ENCODE results near the gene AARS2. TPM values are rescaled to one million over a fixed set of nuclear protein-coding genes. Genes with fewer than 3 reads are reported as not detected.
"Not testable (repeated sequence)": the region's sequence is repeated elsewhere in the genome, so short reads cannot be mapped to it uniquely, and the experiment has no call there.

Gene AARS2
- 19.8 TPM for polyA plus RNA-seq (2013, experiment 1 of 4)
- 19.7 TPM for polyA plus RNA-seq (2013, experiment 2 of 4)
- 17.3 TPM for polyA plus RNA-seq (2013, experiment 3 of 4)
- polyA plus RNA-seq (2013, experiment 4 of 4) = 17.0 TPM

GRCh38 chr6:44312901-44313788 is at the start of gene AARS2:
Gene AARS2, minus strand, starts transcription at chr6:44313347. Its CDS starts 24 bp downstream, at chr6:44313323.
- Histone ChIP-seq H3K27ac (ENCODE audit: insufficient read depth, low read depth, low read length, poor library complexity, severe bottlenecking) (peak within 1 kb of the TSS; percentile 77), H3K36me3 (ENCODE audit: control insufficient read depth, insufficient read depth, low read length) (peaks cover 23% of the 10 kb centered on the region), H3K9me3 (ENCODE audit: control insufficient read depth, low read length) (no peaks in the 10 kb centered on the region), H3K27me3 (ENCODE audit: control insufficient read depth, insufficient read depth, low read length, poor library complexity, severe bottlenecking) (no peaks in the 10 kb centered on the region), H3K4me1 (ENCODE audit: control insufficient read depth, insufficient read depth, low read length) (peaks cover 6% of the 10 kb centered on the region), H3K4me3 (ENCODE audit: insufficient read depth, low read depth, low read length) (peak within 1 kb of the TSS; percentile 87)
- WGBS, 2 experiments = 4 to 5% methylated on average over 52 of the region's 52 CpGs

GRCh38 chr6:44361947-44362346 is 48.8 kb upstream of the AARS2 start:
- Histone ChIP-seq H3K27ac (ENCODE audit: insufficient read depth, low read depth, low read length, poor library complexity, severe bottlenecking) (no peak overlapping the region), H3K4me1 (ENCODE audit: control insufficient read depth, insufficient read depth, low read length) (no peaks in the 10 kb centered on the region), H3K27me3 (ENCODE audit: control insufficient read depth, insufficient read depth, low read length, poor library complexity, severe bottlenecking) (no peaks in the 10 kb centered on the region), H3K4me3 (ENCODE audit: insufficient read depth, low read depth, low read length) (no peak overlapping the region), H3K36me3 (ENCODE audit: control insufficient read depth, insufficient read depth, low read length) (no peaks in the 10 kb centered on the region), H3K9me3 (ENCODE audit: control insufficient read depth, low read length) (no peaks in the 10 kb centered on the region)
- WGBS, 2 experiments = 88 to 93% methylated on average over 6 of the region's 6 CpGs

GRCh38 chr6:44359973-44360372 is 46.8 kb upstream of the AARS2 start:
- H3K27me3 ChIP-seq (ENCODE audit: control insufficient read depth, insufficient read depth, low read length, poor library complexity, severe bottlenecking) = no peaks in the 10 kb centered on the region
- H3K9me3 ChIP-seq (ENCODE audit: control insufficient read depth, low read length) = no peaks in the 10 kb centered on the region
- H3K4me1 ChIP-seq (ENCODE audit: control insufficient read depth, insufficient read depth, low read length) = no peaks in the 10 kb centered on the region
- WGBS, 2 experiments = 89 to 92% methylated on average over 3 of the region's 3 CpGs
- no peak overlapping the region for H3K27ac ChIP-seq (ENCODE audit: insufficient read depth, low read depth, low read length, poor library complexity, severe bottlenecking)
- no peak overlapping the region for H3K4me3 ChIP-seq (ENCODE audit: insufficient read depth, low read depth, low read length)
- no peaks in the 10 kb centered on the region for H3K36me3 ChIP-seq (ENCODE audit: control insufficient read depth, insufficient read depth, low read length)

GRCh38 chr6:44356487-44356886 is 43.3 kb upstream of the AARS2 start:
- H3K27me3 ChIP-seq (ENCODE audit: control insufficient read depth, insufficient read depth, low read length, poor library complexity, severe bottlenecking) = no peaks in the 10 kb centered on the region
- H3K9me3 ChIP-seq (ENCODE audit: control insufficient read depth, low read length) = no peaks in the 10 kb centered on the region
- no peaks in the 10 kb centered on the region for H3K4me1 ChIP-seq (ENCODE audit: control insufficient read depth, insufficient read depth, low read length)
- no peaks in the 10 kb centered on the region for H3K36me3 ChIP-seq (ENCODE audit: control insufficient read depth, insufficient read depth, low read length)
- 80 to 82% methylated on average over 1 of the region's 1 CpG for WGBS, 2 experiments
- no peak overlapping the region for H3K27ac ChIP-seq (ENCODE audit: insufficient read depth, low read depth, low read length, poor library complexity, severe bottlenecking)
- no peak overlapping the region for H3K4me3 ChIP-seq (ENCODE audit: insufficient read depth, low read depth, low read length)

- WGBS, 2 experiments = 76% methylated on average over 4 of the region's 4 CpGs
- H3K36me3 ChIP-seq (ENCODE audit: control insufficient read depth, insufficient read depth, low read length) = no peaks in the 10 kb centered on the region
- H3K27ac ChIP-seq (ENCODE audit: insufficient read depth, low read depth, low read length, poor library complexity, severe bottlenecking) = no peak overlapping the region
- no peak overlapping the region for H3K4me3 ChIP-seq (ENCODE audit: insufficient read depth, low read depth, low read length)
- H3K27me3 ChIP-seq (ENCODE audit: control insufficient read depth, insufficient read depth, low read length, poor library complexity, severe bottlenecking) = no peaks in the 10 kb centered on the region
- H3K9me3 ChIP-seq (ENCODE audit: control insufficient read depth, low read length) = no peaks in the 10 kb centered on the region
- H3K4me1 ChIP-seq (ENCODE audit: control insufficient read depth, insufficient read depth, low read length) = no peaks in the 10 kb centered on the region
These were observed 42.5 kb upstream of the AARS2 start for GRCh38 chr6:44355640-44356039.

GRCh38 chr6:44353336-44353735 is 40.2 kb upstream of the AARS2 start:
- no peaks in the 10 kb centered on the region for H3K9me3 ChIP-seq (ENCODE audit: control insufficient read depth, low read length)
- H3K4me3 ChIP-seq (ENCODE audit: insufficient read depth, low read depth, low read length) = no peak overlapping the region
- H3K36me3 ChIP-seq (ENCODE audit: control insufficient read depth, insufficient read depth, low read length) = no peaks in the 10 kb centered on the region
- H3K27me3 ChIP-seq (ENCODE audit: control insufficient read depth, insufficient read depth, low read length, poor library complexity, severe bottlenecking) = no peaks in the 10 kb centered on the region
- no peaks in the 10 kb centered on the region for H3K4me1 ChIP-seq (ENCODE audit: control insufficient read depth, insufficient read depth, low read length)
- WGBS, 2 experiments = 63 to 90% methylated on average over 2 of the region's 2 CpGs
- no peak overlapping the region for H3K27ac ChIP-seq (ENCODE audit: insufficient read depth, low read depth, low read length, poor library complexity, severe bottlenecking)

GRCh38 chr6:44352259-44352658 is 39.1 kb upstream of the AARS2 start:
- Histone ChIP-seq H3K4me1 (ENCODE audit: control insufficient read depth, insufficient read depth, low read length) (no peaks in the 10 kb centered on the region), H3K27me3 (ENCODE audit: control insufficient read depth, insufficient read depth, low read length, poor library complexity, severe bottlenecking) (no peaks in the 10 kb centered on the region), H3K9me3 (ENCODE audit: control insufficient read depth, low read length) (no peaks in the 10 kb centered on the region), H3K36me3 (ENCODE audit: control insufficient read depth, insufficient read depth, low read length) (no peaks in the 10 kb centered on the region), H3K4me3 (ENCODE audit: insufficient read depth, low read depth, low read length) (no peak overlapping the region), H3K27ac (ENCODE audit: insufficient read depth, low read depth, low read length, poor library complexity, severe bottlenecking) (no peak overlapping the region)
- WGBS, 2 experiments = 84 to 96% methylated on average over 4 of the region's 4 CpGs

- not testable (repeated sequence) for H3K4me1 ChIP-seq (ENCODE audit: control insufficient read depth, insufficient read depth, low read length); H3K4me3 ChIP-seq (ENCODE audit: insufficient read depth, low read depth, low read length); H3K9me3 ChIP-seq (ENCODE audit: control insufficient read depth, low read length); H3K36me3 ChIP-seq (ENCODE audit: control insufficient read depth, insufficient read depth, low read length); H3K27me3 ChIP-seq (ENCODE audit: control insufficient read depth, insufficient read depth, low read length, poor library complexity, severe bottlenecking); H3K27ac ChIP-seq (ENCODE audit: insufficient read depth, low read depth, low read length, poor library complexity, severe bottlenecking)
- 77 to 91% methylated on average over 4 of the region's 4 CpGs for WGBS, 2 experiments
These were observed 37.5 kb upstream of the AARS2 start for GRCh38 chr6:44350650-44350994.

GRCh38 chr6:44349904-44350649 is 36.9 kb upstream of the AARS2 start:
- no peaks in the 10 kb centered on the region for H3K27me3 ChIP-seq (ENCODE audit: control insufficient read depth, insufficient read depth, low read length, poor library complexity, severe bottlenecking)
- H3K4me3 ChIP-seq (ENCODE audit: insufficient read depth, low read depth, low read length) = no peak overlapping the region

GRCh38 chr6:44346818-44347217 is 33.7 kb upstream of the AARS2 start:
- not testable (repeated sequence) for H3K4me3 ChIP-seq (ENCODE audit: insufficient read depth, low read depth, low read length); H3K27me3 ChIP-seq (ENCODE audit: control insufficient read depth, insufficient read depth, low read length, poor library complexity, severe bottlenecking); H3K4me1 ChIP-seq (ENCODE audit: control insufficient read depth, insufficient read depth, low read length); H3K36me3 ChIP-seq (ENCODE audit: control insufficient read depth, insufficient read depth, low read length); H3K9me3 ChIP-seq (ENCODE audit: control insufficient read depth, low read length); H3K27ac ChIP-seq (ENCODE audit: insufficient read depth, low read depth, low read length, poor library complexity, severe bottlenecking)
- WGBS, 2 experiments = 84 to 85% methylated on average over 2 to 4 of the region's 4 CpGs

More at GRCh38 chr6:44349904-44350649, 36.9 kb upstream of the AARS2 start:
- WGBS, 2 experiments = 72 to 73% methylated on average over 6 of the region's 6 CpGs
- Histone ChIP-seq H3K27ac (ENCODE audit: insufficient read depth, low read depth, low read length, poor library complexity, severe bottlenecking) (no peak overlapping the region), H3K9me3 (ENCODE audit: control insufficient read depth, low read length) (no peaks in the 10 kb centered on the region), H3K36me3 (ENCODE audit: control insufficient read depth, insufficient read depth, low read length) (no peaks in the 10 kb centered on the region), H3K4me1 (ENCODE audit: control insufficient read depth, insufficient read depth, low read length) (no peaks in the 10 kb centered on the region)
